Measurements from ENCODE around the gene TBC1D22B.

Gene TBC1D22B

GRCh38 chr6:37317312-37318038, 59.9 kb downstream of the TBC1D22B start:
- POLR2A ChIA-PET, result no interaction called here
- no peak overlapping the region for H3K4me3 ChIP-seq (ENCODE audit: low read depth, low read length)
- H3K9me3 ChIP-seq (ENCODE audit: control insufficient read depth, insufficient read depth, low read depth, low read length), result no peaks in the 10 kb centered on the region
- TF ChIP-seq ZNF660 (tag by site-specific recombination; IDR thresholded peaks at IDR 0.05) (no peak), ZNF639 (tag by site-specific recombination; IDR thresholded peaks at IDR 0.05) (no peak), ZNF248 (tag by site-specific recombination; IDR thresholded peaks at IDR 0.05) (no peak), ZNF785 (tag by site-specific recombination; IDR thresholded peaks at IDR 0.05) (no peak), ZNF776 (tag by site-specific recombination; IDR thresholded peaks at IDR 0.05; ENCODE audit: borderline replicate concordance) (no peak), ZNF501 (tag by site-specific recombination; IDR thresholded peaks at IDR 0.05) (no peak), ZNF843 (tag by site-specific recombination; IDR thresholded peaks at IDR 0.05) (no peak), ZNF518A (tag by site-specific recombination; conservative IDR thresholded peaks at IDR 0.05; ENCODE audit: low read depth) (no peak), ZNF600 (tag by site-specific recombination; IDR thresholded peaks at IDR 0.05) (no peak), ZSCAN16 (tag by site-specific recombination; IDR thresholded peaks at IDR 0.05) (no peak), ZNF146 (tag by site-specific recombination; IDR thresholded peaks at IDR 0.05) (no peak), ZNF48 (tag by site-specific recombination; IDR thresholded peaks at IDR 0.05) (no peak)
- TF ChIP-seq, protein P1, sequence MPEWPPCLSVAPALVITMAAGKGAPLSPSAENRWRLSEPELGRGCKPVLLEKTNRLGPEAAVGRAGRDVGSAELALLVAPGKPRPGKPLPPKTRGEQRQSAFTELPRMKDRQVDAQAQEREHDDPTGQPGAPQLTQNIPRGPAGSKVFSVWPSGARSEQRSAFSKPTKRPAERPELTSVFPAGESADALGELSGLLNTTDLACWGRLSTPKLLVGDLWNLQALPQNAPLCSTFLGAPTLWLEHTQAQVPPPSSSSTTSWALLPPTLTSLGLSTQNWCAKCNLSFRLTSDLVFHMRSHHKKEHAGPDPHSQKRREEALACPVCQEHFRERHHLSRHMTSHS (tag by site-specific recombination; IDR thresholded peaks at IDR 0.05), result no peak
- TF ChIP-seq, protein P2, sequence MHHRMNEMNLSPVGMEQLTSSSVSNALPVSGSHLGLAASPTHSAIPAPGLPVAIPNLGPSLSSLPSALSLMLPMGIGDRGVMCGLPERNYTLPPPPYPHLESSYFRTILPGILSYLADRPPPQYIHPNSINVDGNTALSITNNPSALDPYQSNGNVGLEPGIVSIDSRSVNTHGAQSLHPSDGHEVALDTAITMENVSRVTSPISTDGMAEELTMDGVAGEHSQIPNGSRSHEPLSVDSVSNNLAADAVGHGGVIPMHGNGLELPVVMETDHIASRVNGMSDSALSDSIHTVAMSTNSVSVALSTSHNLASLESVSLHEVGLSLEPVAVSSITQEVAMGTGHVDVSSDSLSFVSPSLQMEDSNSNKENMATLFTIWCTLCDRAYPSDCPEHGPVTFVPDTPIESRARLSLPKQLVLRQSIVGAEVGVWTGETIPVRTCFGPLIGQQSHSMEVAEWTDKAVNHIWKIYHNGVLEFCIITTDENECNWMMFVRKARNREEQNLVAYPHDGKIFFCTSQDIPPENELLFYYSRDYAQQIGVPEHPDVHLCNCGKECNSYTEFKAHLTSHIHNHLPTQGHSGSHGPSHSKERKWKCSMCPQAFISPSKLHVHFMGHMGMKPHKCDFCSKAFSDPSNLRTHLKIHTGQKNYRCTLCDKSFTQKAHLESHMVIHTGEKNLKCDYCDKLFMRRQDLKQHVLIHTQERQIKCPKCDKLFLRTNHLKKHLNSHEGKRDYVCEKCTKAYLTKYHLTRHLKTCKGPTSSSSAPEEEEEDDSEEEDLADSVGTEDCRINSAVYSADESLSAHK (tag by site-specific recombination; IDR thresholded peaks at IDR 0.05), result no peak
- TF ChIP-seq, protein P3, sequence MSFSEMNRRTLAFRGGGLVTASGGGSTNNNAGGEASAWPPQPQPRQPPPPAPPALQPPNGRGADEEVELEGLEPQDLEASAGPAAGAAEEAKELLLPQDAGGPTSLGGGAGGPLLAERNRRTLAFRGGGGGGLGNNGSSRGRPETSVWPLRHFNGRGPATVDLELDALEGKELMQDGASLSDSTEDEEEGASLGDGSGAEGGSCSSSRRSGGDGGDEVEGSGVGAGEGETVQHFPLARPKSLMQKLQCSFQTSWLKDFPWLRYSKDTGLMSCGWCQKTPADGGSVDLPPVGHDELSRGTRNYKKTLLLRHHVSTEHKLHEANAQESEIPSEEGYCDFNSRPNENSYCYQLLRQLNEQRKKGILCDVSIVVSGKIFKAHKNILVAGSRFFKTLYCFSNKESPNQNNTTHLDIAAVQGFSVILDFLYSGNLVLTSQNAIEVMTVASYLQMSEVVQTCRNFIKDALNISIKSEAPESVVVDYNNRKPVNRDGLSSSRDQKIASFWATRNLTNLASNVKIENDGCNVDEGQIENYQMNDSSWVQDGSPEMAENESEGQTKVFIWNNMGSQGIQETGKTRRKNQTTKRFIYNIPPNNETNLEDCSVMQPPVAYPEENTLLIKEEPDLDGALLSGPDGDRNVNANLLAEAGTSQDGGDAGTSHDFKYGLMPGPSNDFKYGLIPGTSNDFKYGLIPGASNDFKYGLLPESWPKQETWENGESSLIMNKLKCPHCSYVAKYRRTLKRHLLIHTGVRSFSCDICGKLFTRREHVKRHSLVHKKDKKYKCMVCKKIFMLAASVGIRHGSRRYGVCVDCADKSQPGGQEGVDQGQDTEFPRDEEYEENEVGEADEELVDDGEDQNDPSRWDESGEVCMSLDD (tag by site-specific recombination; IDR thresholded peaks at IDR 0.05), result no peak
- TF ChIP-seq, protein P4, sequence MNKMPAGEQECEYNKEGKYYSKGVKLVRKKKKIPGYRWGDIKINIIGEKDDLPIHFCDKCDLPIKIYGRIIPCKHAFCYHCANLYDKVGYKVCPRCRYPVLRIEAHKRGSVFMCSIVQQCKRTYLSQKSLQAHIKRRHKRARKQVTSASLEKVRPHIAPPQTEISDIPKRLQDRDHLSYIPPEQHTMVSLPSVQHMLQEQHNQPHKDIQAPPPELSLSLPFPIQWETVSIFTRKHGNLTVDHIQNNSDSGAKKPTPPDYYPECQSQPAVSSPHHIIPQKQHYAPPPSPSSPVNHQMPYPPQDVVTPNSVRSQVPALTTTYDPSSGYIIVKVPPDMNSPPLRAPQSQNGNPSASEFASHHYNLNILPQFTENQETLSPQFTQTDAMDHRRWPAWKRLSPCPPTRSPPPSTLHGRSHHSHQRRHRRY (tag by site-specific recombination; IDR thresholded peaks at IDR 0.05), result no peak
- CTCF ChIA-PET, result interaction anchor here (0.6 to 10.6 kb wide), 5 partner anchors 8 to 302 kb away, joined by 3 to 103 read pairs (median 37); no protein-coding TSS in a partner anchor
- H3K36me3 ChIP-seq (ENCODE audit: control insufficient read depth in 2 of 2, insufficient read depth in 1 of 2, low read length in 2 of 2), result peaks cover 12 to 92% of the 10 kb centered on the region in 2 experiments; a peak in 2 of 3 replicates
- H3K4me1 ChIP-seq (ENCODE audit: control insufficient read depth, insufficient read depth, low read length), result no peaks in the 10 kb centered on the region
- H3K27ac ChIP-seq (ENCODE audit: extremely low read depth, low read depth, low read length), result no peak overlapping the region

Data from HEK293 (cell line).